PC-3 (cell line): ENCODE results near the gene RERE. TPM values are rescaled to one million over a fixed set of nuclear protein-coding genes. Genes with fewer than 3 reads are reported as not detected.

Source experiments
- ATAC-seq: fragments of 200-7000 bp; cut with Tn5 transposase; 2 replicates; pipeline ENCODE4 v1.9.1; 2020; ENCODE audit warnings: mild to moderate bottlenecking, moderate library complexity
- BruUV-seq: library from RNA; stranded (reverse); fragments of 400-500 nt; replicated peaks from 2 replicates; lab custom pipeline; 2021; lab: Mats Ljungman, UMichigan
- CTCF ChIA-PET: fragments of 300-600 bp; sonication (Branson Sonifier 250); formaldehyde crosslinking; loops from one replicate; lab custom pipeline; 2022; ENCODE audit warnings: antibody characterized with exemption; lab: Charles Lee
- POLR2A ChIA-PET: fragments of 300-600 bp; sonication (Branson Sonifier 250); formaldehyde crosslinking; loops from one replicate; lab custom pipeline; 2022; ENCODE audit warnings: antibody characterized with exemption; ENCODE audit not compliant: unreplicated experiment; lab: Charles Lee
- DNase-seq: peaks from one replicate; pipeline ENCODE4 v3.0.0-alpha.2; 2015
- H2AFZ ChIP-seq: fragments of 300-600 bp; sonication (generic); 2 replicates; pipeline ENCODE4 v1.6.0; 2016; ENCODE audit warnings: antibody characterized with exemption, low read length
- H3F3A ChIP-seq: fragments of 300-600 bp; sonication (generic); one replicate; pipeline ENCODE4 v1.6.0; 2017; ENCODE audit warnings: antibody characterized with exemption, low read length, control low read depth, mild to moderate bottlenecking; ENCODE audit not compliant: unreplicated experiment
- H3K27ac ChIP-seq: fragments of 300-600 bp; sonication (generic); 2 replicates; pipeline ENCODE4 v1.5.1; 2016; ENCODE audit warnings: mild to moderate bottlenecking, low read length
- H3K27me3 ChIP-seq: fragments of 300-600 bp; sonication (generic); 2 replicates; pipeline ENCODE4 v1.6.1; 2016; ENCODE audit warnings: low read length, mixed read lengths
- H3K36me3 ChIP-seq: fragments of 300-600 bp; sonication (generic); 2 replicates; pipeline ENCODE4 v1.6.1; 2016; ENCODE audit warnings: low read depth, mixed run types, low read length, mixed read lengths
- H3K4me1 ChIP-seq: fragments of 300-600 bp; sonication (generic); 2 replicates; pipeline ENCODE4 v1.5.1; 2016; ENCODE audit warnings: low read length; ENCODE audit not compliant: insufficient read depth
- H3K4me2 ChIP-seq: fragments of 300-600 bp; sonication (generic); 2 replicates; pipeline ENCODE4 v1.6.0; 2016; ENCODE audit warnings: low read length
- H3K4me3 ChIP-seq: fragments of 300-600 bp; sonication (generic); 2 replicates; pipeline ENCODE4 v1.5.1; 2016; ENCODE audit warnings: mild to moderate bottlenecking, low read length, mixed read lengths
- H3K79me2 ChIP-seq: fragments of 300-600 bp; sonication (generic); 2 replicates; pipeline ENCODE4 v1.6.1; 2017; ENCODE audit warnings: low read length, mixed read lengths
- H3K9ac ChIP-seq: fragments of 300-600 bp; sonication (generic); 2 replicates; pipeline ENCODE4 v1.6.0; 2016; ENCODE audit warnings: mild to moderate bottlenecking, low read length
- H3K9me2 ChIP-seq: fragments of 300-600 bp; sonication (generic); replicated peaks from 2 replicates; pipeline ENCODE4 v1.6.1; 2016; ENCODE audit warnings: mixed run types, low read length, mixed read lengths
- H3K9me3 ChIP-seq: fragments of 300-600 bp; sonication (generic); 2 replicates; pipeline ENCODE4 v1.6.1; 2016; ENCODE audit warnings: low read length, mixed read lengths
- H4K20me1 ChIP-seq: fragments of 300-600 bp; sonication (generic); 2 replicates; pipeline ENCODE4 v1.6.1; 2016; ENCODE audit warnings: low read length, mixed read lengths
- CTCF ChIP-seq: fragments of 300-600 bp; sonication (generic); conservative IDR thresholded peaks from 2 replicates; pipeline ENCODE4 v1.5.1; 2017; ENCODE audit warnings: antibody characterized with exemption, low read depth, mild to moderate bottlenecking, low read length
- EZH2 ChIP-seq: fragments of 300-600 bp; sonication (generic); IDR thresholded peaks from one replicate; pipeline ENCODE4 v1.6.1; 2017; ENCODE audit warnings: antibody characterized with exemption, mild to moderate bottlenecking, low read length; ENCODE audit not compliant: unreplicated experiment
- EZH2phosphoT487 ChIP-seq: fragments of 300-600 bp; sonication (generic); IDR thresholded peaks from 2 replicates; pipeline ENCODE4 v1.6.1; 2018; ENCODE audit warnings: mild to moderate bottlenecking, antibody characterized with exemption, low read length, borderline replicate concordance
- intact Hi-C: fragments of 100-400 bp; cut with micrococcal nuclease; formaldehyde crosslinking; loops from 2 replicates; pipeline ENCODE4 v1.9.0; 2023
- total RNA-seq: library from RNA; depleted of rRNA; stranded (reverse); fragments of >200 nt; gene quantifications from 2 replicates; pipeline ENCODE4 v1.2.3, GENCODE V29; 2014

RERE gene
- total RNA-seq, 1 experiment from 2014 or later: 24.2 TPM

GRCh38 chr1:8687538-8687937, 129.9 kb downstream of the RERE start:
- H3K9ac ChIP-seq: no peak overlapping the region
- no peak for ATAC-seq
- no peak overlapping the region for H3K4me2 ChIP-seq
- BruUV-seq: no TSS peak
- ChIA-PET CTCF (interaction anchor here (0.7 kb wide), 1 partner anchor 14 kb away, joined by 3 read pairs; no protein-coding TSS in a partner anchor), POLR2A (no interaction called here)
- H3K79me2 ChIP-seq: peaks cover 94% of the 10 kb centered on the region
- no peaks in the 10 kb centered on the region for H3K9me3 ChIP-seq
- no peak overlapping the region for H2AFZ ChIP-seq
- TF ChIP-seq CTCF (no peak), EZH2 (no peak), EZH2phosphoT487 (no peak)
- intact Hi-C loops: no loop called here
- no peaks in the 10 kb centered on the region for H3K36me3 ChIP-seq
- H4K20me1 ChIP-seq: 0 out of 2 replicates have a peak, but pooled peaks cover 4% of the 10 kb centered on the region
- no peak for DNase-seq
- no peaks in the 10 kb centered on the region for H3K27me3 ChIP-seq
- no peaks in the 10 kb centered on the region for H3F3A ChIP-seq
- no peaks in the 10 kb centered on the region for H3K9me2 ChIP-seq
- no peak overlapping the region for H3K27ac ChIP-seq
- H3K4me1 ChIP-seq: peaks cover 12% of the 10 kb centered on the region; the same call in 1 of the 2 replicates
- H3K4me3 ChIP-seq: no peak overlapping the region

- H4K20me1 ChIP-seq: 0 out of 2 replicates have a peak, but pooled peaks cover 4% of the 10 kb centered on the region
These were observed 130.4 kb downstream of the RERE start for GRCh38 chr1:8687039-8687438.

More at GRCh38 chr1:8687039-8687438, 130.4 kb downstream of the RERE start:
- no TSS peak for BruUV-seq
- Histone ChIP-seq H3K9me3 (no peaks in the 10 kb centered on the region), H3K27ac (no peak overlapping the region), H2AFZ (no peak overlapping the region), H3K9ac (no peak overlapping the region), H3K4me3 (no peak overlapping the region), H3K4me1 (peaks cover 17% of the 10 kb centered on the region; the same call in 1 of the 2 replicates), H3K4me2 (no peak overlapping the region), H3K27me3 (no peaks in the 10 kb centered on the region), H3K36me3 (no peaks in the 10 kb centered on the region), H3F3A (no peaks in the 10 kb centered on the region), H3K79me2 (peaks cover 94% of the 10 kb centered on the region), H3K9me2 (no peaks in the 10 kb centered on the region)
- ATAC-seq: peak; percentile 72
- TF ChIP-seq EZH2 (no peak), CTCF (no peak), EZH2phosphoT487 (no peak)
- no peak for DNase-seq
- ChIA-PET POLR2A (no interaction called here), CTCF (interaction anchor here (0.7 kb wide), 1 partner anchor 14 kb away, joined by 3 read pairs; no protein-coding TSS in a partner anchor)
- intact Hi-C loops: no loop called here
